ENCODE results near the gene RAD51B.
"Not testable (repeated sequence)": the region's sequence is repeated elsewhere in the genome, so short reads cannot be mapped to it uniquely, and the experiment has no call there.

- TF ChIP-seq, protein P1, sequence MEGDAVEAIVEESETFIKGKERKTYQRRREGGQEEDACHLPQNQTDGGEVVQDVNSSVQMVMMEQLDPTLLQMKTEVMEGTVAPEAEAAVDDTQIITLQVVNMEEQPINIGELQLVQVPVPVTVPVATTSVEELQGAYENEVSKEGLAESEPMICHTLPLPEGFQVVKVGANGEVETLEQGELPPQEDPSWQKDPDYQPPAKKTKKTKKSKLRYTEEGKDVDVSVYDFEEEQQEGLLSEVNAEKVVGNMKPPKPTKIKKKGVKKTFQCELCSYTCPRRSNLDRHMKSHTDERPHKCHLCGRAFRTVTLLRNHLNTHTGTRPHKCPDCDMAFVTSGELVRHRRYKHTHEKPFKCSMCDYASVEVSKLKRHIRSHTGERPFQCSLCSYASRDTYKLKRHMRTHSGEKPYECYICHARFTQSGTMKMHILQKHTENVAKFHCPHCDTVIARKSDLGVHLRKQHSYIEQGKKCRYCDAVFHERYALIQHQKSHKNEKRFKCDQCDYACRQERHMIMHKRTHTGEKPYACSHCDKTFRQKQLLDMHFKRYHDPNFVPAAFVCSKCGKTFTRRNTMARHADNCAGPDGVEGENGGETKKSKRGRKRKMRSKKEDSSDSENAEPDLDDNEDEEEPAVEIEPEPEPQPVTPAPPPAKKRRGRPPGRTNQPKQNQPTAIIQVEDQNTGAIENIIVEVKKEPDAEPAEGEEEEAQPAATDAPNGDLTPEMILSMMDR (IDR thresholded peaks at IDR 0.05) = not testable (repeated sequence)
- TF ChIP-seq POLR2A (IDR thresholded peaks at IDR 0.05) = not testable (repeated sequence)
These were observed 367.1 kb downstream of the RAD51B start for GRCh38 chr14:68186500-68187276.

Measured in upper lobe of left lung (tissue), 4 donors.